H1 (cell line): ENCODE measurements around the gene NPNT. TPM values are rescaled to one million over a fixed set of nuclear protein-coding genes. Genes with fewer than 3 reads are reported as not detected.

ENCODE experiments used
- CTCF ChIA-PET: fragments of 300-600 bp; sonication (Branson Sonifier 250); formaldehyde crosslinking; loops from one replicate; lab custom pipeline; 2021; ENCODE audit not compliant: partially characterized antibody; lab: Charles Lee
- POLR2A ChIA-PET: fragments of 300-600 bp; sonication (Branson Sonifier 250); formaldehyde crosslinking; loops from one replicate; lab custom pipeline; 2021; ENCODE audit warnings: inconsistent platforms; ENCODE audit not compliant: partially characterized antibody; lab: Charles Lee
- DNase-seq, 2 experiments: peaks; one replicate each; pipeline versions ENCODE4 v3.0.0 to v3.0.0-alpha.2; 2010 to 2022; ENCODE audit warnings: low spot score in 2 of 2, low read depth in 1 of 2, mixed read lengths in 1 of 2
- FAIRE-seq: peaks from 2 replicates; lab custom pipeline; 2011; peaks lifted over from hg19 to GRCh38; lab: Jason Lieb, UNC
- H2AFZ ChIP-seq: 2 replicates; pipeline ENCODE4 v1.8.1; 2012; ENCODE audit warnings: low read length, inconsistent platforms
- H2AK5ac ChIP-seq: 2 replicates; pipeline ENCODE4 v1.6.1; 2013; ENCODE audit warnings: low read depth, low read length
- H2BK120ac ChIP-seq: replicated peaks from 2 replicates; pipeline ENCODE3; 2013; ENCODE audit warnings: low read depth, low read length, inconsistent platforms
- H2BK12ac ChIP-seq: 2 replicates; pipeline ENCODE4 v1.6.1; 2013; ENCODE audit warnings: low read depth, low read length
- H2BK15ac ChIP-seq: 2 replicates; pipeline ENCODE4 v1.6.1; 2013; ENCODE audit warnings: low read length
- H2BK20ac ChIP-seq: 2 replicates; pipeline ENCODE4 v1.6.1; 2013; ENCODE audit warnings: low read length
- H2BK5ac ChIP-seq: 2 replicates; pipeline ENCODE4 v1.6.1; 2013; ENCODE audit warnings: low read depth, low read length
- H3K14ac ChIP-seq: 2 replicates; pipeline ENCODE4 v1.6.1; 2013; ENCODE audit warnings: inconsistent platforms; ENCODE audit not compliant: insufficient read length
- H3K18ac ChIP-seq: 2 replicates; pipeline ENCODE4 v1.6.1; 2013; ENCODE audit warnings: low read length; ENCODE audit errors: extremely low read depth
- H3K23ac ChIP-seq: 2 replicates; pipeline ENCODE4 v1.6.1; 2013; ENCODE audit warnings: inconsistent platforms; ENCODE audit not compliant: insufficient read length
- H3K23me2 ChIP-seq: 2 replicates; pipeline ENCODE4 v1.6.1; 2013; ENCODE audit warnings: low read depth, low read length
- H3K27ac ChIP-seq: 2 replicates; pipeline ENCODE4 v1.6.1; 2011; ENCODE audit warnings: low read depth, low read length, inconsistent platforms
- H3K27me3 ChIP-seq, 4 experiments: replicated peaks in 1 of 4; 1 replicate in 1 of 4; 2 replicates in 3 of 4; pipeline versions ENCODE4 v1.6.1 to v1.8.1; 2011 to 2013; ENCODE audit warnings: low read length in 3 of 4, mild to moderate bottlenecking in 3 of 4, inconsistent platforms in 2 of 4, mixed read lengths in 2 of 4, moderate library complexity in 1 of 4; ENCODE audit not compliant: control insufficient read depth in 3 of 4, insufficient read depth in 3 of 4; ENCODE audit errors: extremely low read depth in 1 of 4
- H3K36me3 ChIP-seq, 4 experiments: 2 replicates each; pipeline versions ENCODE4 v1.6.1 to v1.8.1; 2011 to 2013; ENCODE audit warnings: mild to moderate bottlenecking in 4 of 4, low read length in 3 of 4, moderate library complexity in 2 of 4, control low read depth in 1 of 4, inconsistent platforms in 1 of 4; ENCODE audit not compliant: insufficient read depth in 4 of 4, control insufficient read depth in 2 of 4
- H3K4ac ChIP-seq: replicated peaks from 2 replicates; pipeline ENCODE3; 2013; ENCODE audit warnings: low read length, low read depth, mixed read lengths, inconsistent platforms; ENCODE audit not compliant: insufficient read length
- H3K4me1 ChIP-seq, 4 experiments: replicated peaks in 1 of 4; 1 replicate in 1 of 4; 2 replicates in 3 of 4; pipeline versions ENCODE4 v1.6.1 to v1.8.1; 2011 to 2013; ENCODE audit warnings: low read length in 3 of 4, inconsistent platforms in 2 of 4, mixed read lengths in 1 of 4; ENCODE audit not compliant: insufficient read depth in 4 of 4, control insufficient read depth in 3 of 4
- H3K4me2 ChIP-seq, 2 experiments: 2 replicates each; pipeline versions ENCODE4 v1.6.1 to v1.8.1; 2011 to 2013; ENCODE audit warnings: low read depth in 2 of 2, low read length in 2 of 2, control low read depth in 1 of 2, inconsistent platforms in 1 of 2, mild to moderate bottlenecking in 1 of 2; ENCODE audit not compliant: insufficient read depth in 1 of 2
- H3K4me3 ChIP-seq, 4 experiments: fragments of 200-600, 300-600 bp in 1 of 4; sonication (generic), shearing (Covaris generic), sonication (Bioruptor Twin) in 1 of 4; 2 replicates each; pipeline versions ENCODE4 v1.5.1 to v1.8.1; 2011 to 2016; ENCODE audit warnings: low read length in 4 of 4, low read depth in 3 of 4, control low read depth in 2 of 4, inconsistent platforms in 2 of 4, mild to moderate bottlenecking in 2 of 4, mixed read lengths in 1 of 4, moderate library complexity in 1 of 4; ENCODE audit not compliant: insufficient read depth in 2 of 4; ENCODE audit errors: extremely low read depth in 1 of 4
- H3K56ac ChIP-seq: replicated peaks from 2 replicates; pipeline ENCODE3; 2013; ENCODE audit warnings: low read depth, mild to moderate bottlenecking, mixed read lengths, low read length, inconsistent platforms; ENCODE audit not compliant: insufficient read length
- H3K79me1 ChIP-seq: 2 replicates; pipeline ENCODE4 v1.6.1; 2013; ENCODE audit warnings: low read depth, low read length, control low read depth
- H3K79me2 ChIP-seq, 2 experiments: 2 replicates each; pipeline versions ENCODE4 v1.6.1 to v1.8.1; 2012 to 2013; ENCODE audit warnings: low read length in 2 of 2, mild to moderate bottlenecking in 2 of 2, inconsistent platforms in 1 of 2; ENCODE audit not compliant: insufficient read depth in 2 of 2, control insufficient read depth in 1 of 2
- H3K9ac ChIP-seq, 4 experiments: replicated peaks in 1 of 4; 1 replicate in 1 of 4; 2 replicates in 3 of 4; pipeline versions ENCODE4 v1.6.1 to v1.8.1; 2011 to 2013; ENCODE audit warnings: low read depth in 3 of 4, low read length in 3 of 4, control low read depth in 2 of 4, mild to moderate bottlenecking in 2 of 4, moderate library complexity in 2 of 4, inconsistent platforms in 1 of 4; ENCODE audit errors: extremely low read depth in 1 of 4
- H3K9me3 ChIP-seq, 2 experiments: 2 replicates each; pipeline versions ENCODE4 v1.6.1 to v1.8.1; 2012 to 2013; ENCODE audit warnings: mild to moderate bottlenecking in 2 of 2, moderate library complexity in 2 of 2, control low read depth in 1 of 2, inconsistent platforms in 1 of 2, low read depth in 1 of 2, low read length in 1 of 2, mixed read lengths in 1 of 2; ENCODE audit not compliant: insufficient read depth in 2 of 2
- H4K20me1 ChIP-seq, 2 experiments: replicated peaks in 1 of 2; 2 replicates each; pipeline versions ENCODE3 to v1.8.1; 2011 to 2013; ENCODE audit warnings: inconsistent platforms in 2 of 2, low read length in 2 of 2, mild to moderate bottlenecking in 1 of 2; ENCODE audit not compliant: insufficient read depth in 2 of 2, control insufficient read depth in 1 of 2
- H4K5ac ChIP-seq: 2 replicates; pipeline ENCODE4 v1.6.1; 2013; ENCODE audit warnings: low read length, low read depth, mixed read lengths, inconsistent platforms; ENCODE audit not compliant: insufficient read length
- H4K8ac ChIP-seq: 2 replicates; pipeline ENCODE4 v1.8.0; 2013; ENCODE audit warnings: mild to moderate bottlenecking, moderate library complexity, low read length, inconsistent platforms; ENCODE audit not compliant: insufficient read depth; ENCODE audit errors: extremely low read depth
- H4K91ac ChIP-seq: replicated peaks from 2 replicates; pipeline ENCODE3; 2013; ENCODE audit warnings: low read length, mixed read lengths, inconsistent platforms; ENCODE audit not compliant: insufficient read length
- ASH2L ChIP-seq: fragments of 200-600, 300-600 bp; sonication (generic); IDR thresholded peaks from one replicate; pipeline ENCODE4 v1.7.1; 2017; ENCODE audit warnings: low read length
- ATF2 ChIP-seq: IDR thresholded peaks from 2 replicates; pipeline ENCODE4 v1.6.1; 2012; ENCODE audit warnings: low read length, inconsistent platforms
- BCL11A ChIP-seq, 2 experiments: IDR thresholded peaks; one replicate each; pipeline ENCODE4 v1.6.1; 2011; ENCODE audit warnings: low read depth in 2 of 2, low read length in 2 of 2, mild to moderate bottlenecking in 2 of 2
- CEBPB ChIP-seq: IDR thresholded peaks from 2 replicates; pipeline ENCODE4 v1.6.1; 2012; ENCODE audit warnings: low read depth, low read length
- EP300 ChIP-seq, 2 experiments: IDR thresholded peaks; 1 replicate in 1 of 2; 2 replicates in 1 of 2; pipeline ENCODE4 v1.6.1; 2011 to 2012; ENCODE audit warnings: low read depth in 2 of 2, low read length in 2 of 2, mild to moderate bottlenecking in 2 of 2, borderline replicate concordance in 1 of 2, inconsistent platforms in 1 of 2, moderate library complexity in 1 of 2
- KDM4A ChIP-seq: IDR thresholded peaks from one replicate; pipeline ENCODE4 v1.7.1; 2012; ENCODE audit warnings: low read depth, mild to moderate bottlenecking, moderate library complexity, low read length, inconsistent platforms; ENCODE audit not compliant: severe bottlenecking
- NANOG ChIP-seq: IDR thresholded peaks from 2 replicates; pipeline ENCODE4 v1.6.1; 2011; ENCODE audit warnings: low read length, low read depth, mild to moderate bottlenecking, inconsistent platforms; ENCODE audit not compliant: insufficient read depth, poor library complexity, severe bottlenecking
- POLR2AphosphoS5 ChIP-seq: IDR thresholded peaks from 2 replicates; pipeline ENCODE4 v1.6.1; 2011; ENCODE audit warnings: low read depth, low read length
- RFX5 ChIP-seq: IDR thresholded peaks from 2 replicates; pipeline ENCODE4 v1.6.1; 2011; ENCODE audit warnings: low read depth, low read length, improper control_type of control experiment, borderline replicate concordance
- SUZ12 ChIP-seq: fragments of 200-600 bp; sonication (generic); IDR thresholded peaks from 2 replicates; pipeline ENCODE4 v1.6.1; 2012; ENCODE audit warnings: mild to moderate bottlenecking, inconsistent platforms, low read length, moderate library complexity, mixed read lengths
- USF2 ChIP-seq: IDR thresholded peaks from 2 replicates; pipeline ENCODE4 v1.6.1; 2011; ENCODE audit warnings: low read length, improper control_type of control experiment
- YY1 ChIP-seq: IDR thresholded peaks from 2 replicates; pipeline ENCODE4 v1.6.1; 2011; ENCODE audit warnings: low read depth, mild to moderate bottlenecking, low read length
- polyA plus RNA-seq, 7 experiments: library from polyadenylated mRNA; depleted of rRNA in 3 of 7; stranded (reverse) in 5 of 7; unstranded in 2 of 7; fragments of >200 nt in 5 of 7; fragments of 200-250 nt in 2 of 7; gene quantifications; 1 replicate in 5 of 7; 2 replicates in 1 of 7; 4 replicates in 1 of 7; pipeline versions ENCODE4 v1.2.1 to v1.2.3, GENCODE V29; 2011 to 2013; ENCODE audit warnings: missing spikeins in 2 of 7, mixed read lengths in 2 of 7
- total RNA-seq: library from RNA; stranded (reverse); fragmentation: NEBNext Ultra II Directional; extraction: Animal tissue kit (Norgen Biotek cat#: 25700); gene quantifications from 2 replicates; pipeline ENCODE4 v1.2.1, GENCODE V29; 2021

NPNT gene
- total and polyA plus RNA-seq, 2 of the 8 experiments (the other 6 are each of a cell fraction or from before 2014, with no cell fraction given), result 0.24 to 0.97 TPM

- Histone ChIP-seq H2BK12ac (no peak overlapping the region), H3K9ac (no peak overlapping the region), H3K4ac (no peak overlapping the region), H3K4me1 (peaks cover 0 to 2% (median 0%) of the 10 kb centered on the region in 4 experiments; a peak in 3 of 7 replicates), H3K14ac (no peak overlapping the region), H3K36me3 (no peaks in the 10 kb centered on the region), H2BK15ac (no peak overlapping the region), H3K18ac (no peak overlapping the region), H3K4me3 (no peak overlapping the region), H2BK20ac (no peak overlapping the region), H3K23ac (no peak overlapping the region), H3K79me1 (no peaks in the 10 kb centered on the region), H2BK120ac (no peak overlapping the region), H4K20me1 (no peaks in the 10 kb centered on the region), H2AK5ac (no peak overlapping the region), H3K56ac (no peak overlapping the region), H2BK5ac (no peak overlapping the region), H4K8ac (no peak overlapping the region), H3K27me3 (no peaks in the 10 kb centered on the region), H4K91ac (no peak overlapping the region), H3K23me2 (no peaks in the 10 kb centered on the region), H4K5ac (no peak overlapping the region), H3K79me2 (no peaks in the 10 kb centered on the region), H3K9me3 (peaks cover 5 to 6% of the 10 kb centered on the region in 2 experiments), H3K27ac (no peak overlapping the region), H2AFZ (no peak overlapping the region), H3K4me2 (no peak overlapping the region)
- DNase-seq (no peak), FAIRE-seq (no peak)
- CTCF ChIA-PET, result interaction anchor here (0.5 kb wide), 1 partner anchor 165 kb away, joined by 3 read pairs; no protein-coding TSS in a partner anchor
- POLR2A ChIA-PET, result interaction anchor here (0.8 kb wide), 1 partner anchor 8 kb away, joined by 3 read pairs; no protein-coding TSS in a partner anchor
- no peak for TF ChIP-seq CEBPB
- TF ChIP-seq YY1, result no peak
- no peak for TF ChIP-seq KDM4A
- no peak for TF ChIP-seq POLR2AphosphoS5
- no peak for TF ChIP-seq RFX5
- TF ChIP-seq BCL11A (IDR thresholded peaks at IDR 0.05; ENCODE audit: low read depth in 2 of 2, low read length in 2 of 2), result no peak
- TF ChIP-seq USF2, result no peak
- TF ChIP-seq SUZ12, result no peak
- no peak for TF ChIP-seq ATF2
- no peak for TF ChIP-seq EP300 (IDR thresholded peaks at IDR 0.05; ENCODE audit: borderline replicate concordance in 1 of 2, low read depth in 2 of 2, low read length in 2 of 2)
- TF ChIP-seq ASH2L, result no peak
- TF ChIP-seq NANOG, result no peak
Measured at GRCh38 chr4:105875233-105875632, 20.0 kb upstream of the NPNT start.
